Brain microvascular endothelial cell (primary cell): ENCODE results near the gene MTMR10.

Source experiments
- DNase-seq: peaks from one replicate; pipeline ENCODE4 v3.0.0-alpha.2; 2020
- H3K27ac ChIP-seq: fragments of 250-450 bp; sonication (Bioruptor Pico); 2 replicates; pipeline ENCODE4 v1.5.1; 2020; ENCODE audit warnings: mild to moderate bottlenecking, moderate library complexity
- H3K27me3 ChIP-seq: fragments of 250-450 bp; sonication (Bioruptor Pico); replicated peaks from 2 replicates; pipeline ENCODE4 v1.5.1; 2020; ENCODE audit warnings: mild to moderate bottlenecking
- H3K36me3 ChIP-seq: fragments of 250-450 bp; sonication (Bioruptor Pico); replicated peaks from 2 replicates; pipeline ENCODE4 v1.5.1; 2020; ENCODE audit warnings: mild to moderate bottlenecking
- H3K4me3 ChIP-seq: 2 replicates; pipeline ENCODE4 v1.5.1; 2011; ENCODE audit warnings: low read depth, mild to moderate bottlenecking, control low read depth, low read length, moderate library complexity
- in situ Hi-C: cut with HindIII; loops from 2 replicates; pipeline ENCODE4 v1.10.0; 2017; ENCODE audit warnings: low sequenced_read_pairs, low pct_ligation_motif_present
- TF ChIP-seq, protein P1 (sequence below): IDR thresholded peaks from 2 replicates; pipeline ENCODE4 v1.5.1; 2011; ENCODE audit warnings: low read depth, mild to moderate bottlenecking, moderate library complexity, low read length, control low read depth, inconsistent platforms; ENCODE audit errors: missing control alignments

MTMR10 gene

DNA sequence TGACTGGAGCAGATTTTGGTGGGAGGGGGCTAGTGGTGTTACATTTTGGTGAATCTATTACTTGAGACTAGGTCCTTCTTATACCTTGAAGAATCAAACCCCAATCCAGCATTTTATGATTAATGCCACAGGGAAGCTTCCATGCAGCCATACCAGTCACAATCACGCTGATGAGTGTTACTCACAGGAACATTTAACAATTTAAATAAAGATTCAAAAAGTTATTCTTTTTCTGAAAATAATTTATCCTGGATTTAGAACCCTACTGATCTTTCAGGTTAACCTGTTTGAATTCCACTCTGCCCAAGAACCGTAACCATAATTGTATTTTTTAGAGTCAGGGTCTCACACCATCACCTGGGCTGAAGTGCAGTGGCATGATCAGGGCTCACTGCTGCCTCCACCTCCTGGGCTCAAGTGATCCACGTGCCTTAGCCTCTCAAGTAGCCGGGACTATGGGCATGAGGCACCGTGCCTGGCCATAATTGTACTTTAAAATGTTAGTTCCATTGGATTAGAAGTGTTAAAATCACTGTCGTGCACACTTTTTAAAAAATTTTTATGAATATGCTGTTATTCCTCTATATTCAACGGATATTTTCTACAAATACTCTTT is 929 bp upstream of the MTMR10 start:
- Histone ChIP-seq H3K27ac (no peak overlapping the region), H3K4me3 (peak overlapping the region; percentile 91), H3K36me3 (no peaks in the 10 kb centered on the region), H3K27me3 (no peaks in the 10 kb centered on the region)
- TF ChIP-seq, protein P1, sequence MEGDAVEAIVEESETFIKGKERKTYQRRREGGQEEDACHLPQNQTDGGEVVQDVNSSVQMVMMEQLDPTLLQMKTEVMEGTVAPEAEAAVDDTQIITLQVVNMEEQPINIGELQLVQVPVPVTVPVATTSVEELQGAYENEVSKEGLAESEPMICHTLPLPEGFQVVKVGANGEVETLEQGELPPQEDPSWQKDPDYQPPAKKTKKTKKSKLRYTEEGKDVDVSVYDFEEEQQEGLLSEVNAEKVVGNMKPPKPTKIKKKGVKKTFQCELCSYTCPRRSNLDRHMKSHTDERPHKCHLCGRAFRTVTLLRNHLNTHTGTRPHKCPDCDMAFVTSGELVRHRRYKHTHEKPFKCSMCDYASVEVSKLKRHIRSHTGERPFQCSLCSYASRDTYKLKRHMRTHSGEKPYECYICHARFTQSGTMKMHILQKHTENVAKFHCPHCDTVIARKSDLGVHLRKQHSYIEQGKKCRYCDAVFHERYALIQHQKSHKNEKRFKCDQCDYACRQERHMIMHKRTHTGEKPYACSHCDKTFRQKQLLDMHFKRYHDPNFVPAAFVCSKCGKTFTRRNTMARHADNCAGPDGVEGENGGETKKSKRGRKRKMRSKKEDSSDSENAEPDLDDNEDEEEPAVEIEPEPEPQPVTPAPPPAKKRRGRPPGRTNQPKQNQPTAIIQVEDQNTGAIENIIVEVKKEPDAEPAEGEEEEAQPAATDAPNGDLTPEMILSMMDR, result no peak
- no peak for DNase-seq
- in situ Hi-C loops, result no loop called here

DNA sequence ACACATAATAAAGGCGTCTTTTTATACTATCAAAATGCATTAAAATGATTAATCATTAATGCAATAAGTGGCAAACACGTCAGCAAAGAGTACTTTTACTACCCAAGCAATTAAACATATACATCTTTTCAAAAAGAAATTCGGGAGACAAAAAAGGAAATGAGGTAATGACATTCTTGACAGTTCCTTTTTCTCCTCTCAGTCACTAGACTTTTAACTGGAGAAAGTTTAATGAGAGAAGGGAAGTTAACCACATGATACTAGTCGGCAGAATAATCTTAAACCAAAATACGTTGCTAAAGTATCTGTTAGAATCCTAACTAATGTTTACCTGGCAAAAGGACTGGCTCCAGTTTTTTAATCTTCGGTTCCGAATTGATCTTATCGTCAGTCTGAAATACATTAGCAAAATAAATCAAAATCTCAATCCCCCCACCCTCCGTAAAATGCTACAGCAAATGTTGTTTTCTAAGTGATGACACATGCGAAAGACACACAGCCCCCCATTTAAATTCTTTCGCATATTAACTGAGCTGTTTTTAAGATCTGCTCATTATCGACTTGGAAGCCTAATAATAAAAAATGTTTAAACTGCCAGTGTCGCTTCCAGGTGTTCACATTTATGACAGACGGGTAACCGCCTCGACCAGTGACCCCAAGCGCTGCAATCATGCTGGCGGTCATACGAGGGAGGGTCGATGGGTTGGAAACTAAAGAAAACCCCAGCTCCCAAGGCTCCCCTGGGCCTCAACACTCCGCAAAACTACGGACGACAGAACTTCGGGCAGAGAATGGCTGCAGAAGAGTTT is 778 bp downstream of the MTMR10 start:
- peak overlapping the region; percentile 69 for H3K27ac ChIP-seq
- H3K4me3 ChIP-seq, result peak overlapping the region; percentile 91
- TF ChIP-seq, protein P1, result no peak
- H3K27me3 ChIP-seq, result no peaks in the 10 kb centered on the region
- in situ Hi-C loops, result no loop called here
- H3K36me3 ChIP-seq, result no peaks in the 10 kb centered on the region
- no peak for DNase-seq

DNA sequence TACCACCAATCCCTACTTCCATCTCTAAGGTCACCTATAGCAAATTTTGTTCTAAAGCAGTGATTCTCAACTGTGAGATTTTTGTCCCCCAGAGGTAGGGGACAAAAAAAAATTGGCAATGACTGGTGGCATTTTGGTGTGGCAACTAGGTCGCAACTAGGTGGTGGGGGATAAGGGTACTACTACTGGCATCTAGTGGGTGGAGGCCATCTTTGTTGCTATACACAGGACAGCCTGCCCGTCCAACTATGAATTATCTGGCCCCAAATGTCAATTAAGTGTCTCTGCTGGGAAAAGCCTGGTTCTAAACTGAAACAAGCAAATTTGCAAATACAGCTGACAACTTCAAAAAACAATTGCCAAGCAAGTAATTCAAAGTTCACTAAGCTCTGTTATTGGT is 1.4 kb downstream of the MTMR10 start:
- TF ChIP-seq, protein P1, result peak; percentile 13
- Histone ChIP-seq H3K27me3 (no peaks in the 10 kb centered on the region), H3K27ac (no peak overlapping the region), H3K4me3 (peak overlapping the region; percentile 91), H3K36me3 (no peaks in the 10 kb centered on the region)
- no peak for DNase-seq
- in situ Hi-C loops, result no loop called here

DNA sequence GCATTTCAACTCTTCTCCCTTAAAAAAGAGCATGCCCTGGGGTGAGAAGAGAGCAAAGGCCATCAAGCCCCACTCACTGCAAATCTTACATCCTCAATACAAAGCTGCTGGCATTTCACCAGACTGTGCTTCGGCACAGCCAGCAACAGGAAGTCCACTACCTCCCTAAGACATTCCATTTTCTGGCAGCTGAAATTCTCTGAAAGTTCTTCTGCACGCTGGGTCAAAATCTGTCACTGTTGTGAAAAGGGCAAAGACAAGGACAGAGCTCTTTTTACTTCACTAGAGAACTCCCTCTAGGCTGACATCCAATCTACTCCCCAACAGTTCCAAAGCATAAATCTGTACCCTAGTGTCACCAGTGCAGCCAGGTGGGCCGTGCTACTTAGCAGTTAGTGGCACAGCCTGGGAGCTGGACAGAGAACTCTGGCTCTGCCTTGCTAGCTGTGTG is 6.3 kb downstream of the MTMR10 start:
- no peak for DNase-seq
- Histone ChIP-seq H3K4me3 (no peak overlapping the region), H3K27me3 (no peaks in the 10 kb centered on the region), H3K36me3 (no peaks in the 10 kb centered on the region), H3K27ac (no peak overlapping the region)
- in situ Hi-C loops, result no loop called here
- TF ChIP-seq, protein P1, result no peak

DNA sequence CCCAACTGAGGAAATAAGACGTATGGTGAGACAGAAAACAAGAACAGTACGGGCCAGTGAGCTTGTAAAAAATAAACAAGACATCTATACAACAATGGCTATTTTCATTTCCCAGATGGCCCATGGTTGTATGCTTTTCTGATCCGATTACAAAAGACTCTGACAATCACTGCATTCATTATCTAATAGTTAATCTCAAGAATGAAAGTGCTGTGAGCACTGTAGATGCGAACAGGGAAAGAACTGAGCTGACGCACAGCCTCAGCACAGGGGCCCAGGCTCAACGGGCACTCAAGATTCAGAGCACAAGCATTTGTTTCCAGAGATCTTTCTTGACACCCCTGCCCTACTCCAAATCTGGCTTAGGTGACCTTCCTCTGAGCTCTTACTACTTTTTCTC is 6.9 kb downstream of the MTMR10 start:
- no peak overlapping the region for H3K27ac ChIP-seq
- in situ Hi-C loops, result no loop called here
- H3K4me3 ChIP-seq, result no peak overlapping the region
- H3K36me3 ChIP-seq, result no peaks in the 10 kb centered on the region
- TF ChIP-seq, protein P1, result no peak
- no peak for DNase-seq
- no peaks in the 10 kb centered on the region for H3K27me3 ChIP-seq
